Dedifferentiated amniotic fluid mesenchymal stem cell (primary cell): ENCODE results near the gene HELZ.
"Not testable (repeated sequence)": the region's sequence is repeated elsewhere in the genome, so short reads cannot be mapped to it uniquely, and the experiment has no call there.

ENCODE experiments used
- DNase-seq: peaks from one replicate; pipeline ENCODE4 v3.0.0-alpha.2; 2016; ENCODE audit errors: extremely low spot score

The HELZ gene

GRCh38 chr17:67051155-67051538, 193.8 kb downstream of the HELZ start:
- DNase-seq: no peak

GRCh38 chr17:67050471-67051154, 194.4 kb downstream of the HELZ start:
- DNase-seq: no peak

GRCh38 chr17:67050066-67050465, 194.9 kb downstream of the HELZ start:
- no peak for DNase-seq

- DNase-seq: no peak
These were observed 195.8 kb downstream of the HELZ start for GRCh38 chr17:67049025-67049739.

- DNase-seq: no peak
These were observed 197.6 kb downstream of the HELZ start for GRCh38 chr17:67047382-67047781.

GRCh38 chr17:67046398-67046797, 198.6 kb downstream of the HELZ start:
- DNase-seq: no peak

- DNase-seq: no peak
These were observed 200.1 kb downstream of the HELZ start for GRCh38 chr17:67044940-67045339.

GRCh38 chr17:67044016-67044772, 200.8 kb downstream of the HELZ start, which contains the start of gene CACNG1:
Gene CACNG1 (plus strand): TSS chr17:67044554. CDS start chr17:67044661, 107 bp downstream.
- DNase-seq: no peak

GRCh38 chr17:67043283-67043682, 201.7 kb downstream of the HELZ start:
- no peak for DNase-seq

GRCh38 chr17:67041941-67042899, 202.8 kb downstream of the HELZ start:
- no peak for DNase-seq

- DNase-seq: no peak
These were observed 203.5 kb downstream of the HELZ start for GRCh38 chr17:67041531-67041930.

- not testable (repeated sequence) for DNase-seq
These were observed 203.9 kb downstream of the HELZ start for GRCh38 chr17:67041119-67041518.

GRCh38 chr17:67040652-67041051, 204.3 kb downstream of the HELZ start:
- no peak for DNase-seq

GRCh38 chr17:67038861-67039365, 206.1 kb downstream of the HELZ start:
- no peak for DNase-seq

GRCh38 chr17:67035131-67036083, 209.6 kb downstream of the HELZ start:
- DNase-seq: no peak

GRCh38 chr17:67033613-67034012, 211.4 kb downstream of the HELZ start:
- no peak for DNase-seq

- DNase-seq: no peak
These were observed 212.0 kb downstream of the HELZ start for GRCh38 chr17:67032985-67033384.

- no peak for DNase-seq
These were observed 212.6 kb downstream of the HELZ start for GRCh38 chr17:67032382-67032781.

- no peak for DNase-seq
These were observed 214.4 kb downstream of the HELZ start for GRCh38 chr17:67030641-67031040.

- DNase-seq: no peak
These were observed 217.9 kb downstream of the HELZ start for GRCh38 chr17:67027031-67027628.
